ENCODE measurements around the gene EYA2. TPM values are rescaled to one million over a fixed set of nuclear protein-coding genes. Genes with fewer than 3 reads are reported as not detected.
"Not testable (repeated sequence)": the region's sequence is repeated elsewhere in the genome, so short reads cannot be mapped to it uniquely, and the experiment has no call there.

The EYA2 gene
- total RNA-seq, 1 donor from 2014 or later, result 8.1 TPM

GRCh38 chr20:47174456-47175243, 280.0 kb downstream of the EYA2 start:
- H3K4me1 ChIP-seq, result no peaks in the 10 kb centered on the region
- H3K36me3 ChIP-seq, result no peaks in the 10 kb centered on the region

GRCh38 chr20:47175493-47175892, 280.9 kb downstream of the EYA2 start:
- no peak overlapping the region for H3K27ac ChIP-seq
- intact Hi-C loops (cut with DNase I), result no loop called here
- no peaks in the 10 kb centered on the region for H3K27me3 ChIP-seq
- no peaks in the 10 kb centered on the region for H3K4me1 ChIP-seq
- no peak for DNase-seq (ENCODE audit: extremely low spot score in 2 of 2)
- no peaks in the 10 kb centered on the region for H3K36me3 ChIP-seq
- H3K4me3 ChIP-seq, result no peak overlapping the region
- TF ChIP-seq POLR2AphosphoS5 (IDR thresholded peaks at IDR 0.05; ENCODE audit: insufficient read depth in 1 of 2, low read depth in 1 of 2) (no peak), POLR2A (IDR thresholded peaks at IDR 0.05) (no peak), CTCF (IDR thresholded peaks at IDR 0.05) (no peak)
- H3K9me3 ChIP-seq, result no peaks in the 10 kb centered on the region

More at GRCh38 chr20:47174456-47175243, 280.0 kb downstream of the EYA2 start:
- no peak for DNase-seq (ENCODE audit: extremely low spot score in 2 of 2)
- Histone ChIP-seq H3K27me3 (no peaks in the 10 kb centered on the region), H3K4me3 (no peak overlapping the region), H3K9me3 (no peaks in the 10 kb centered on the region), H3K27ac (no peak overlapping the region)
- intact Hi-C loops (cut with DNase I), result no loop called here
- TF ChIP-seq CTCF (IDR thresholded peaks at IDR 0.05), result no peak
- TF ChIP-seq POLR2A (IDR thresholded peaks at IDR 0.05), result no peak
- no peak for TF ChIP-seq POLR2AphosphoS5 (IDR thresholded peaks at IDR 0.05; ENCODE audit: insufficient read depth in 1 of 2, low read depth in 1 of 2)

- H3K27me3 ChIP-seq; H3K4me3 ChIP-seq; H3K27ac ChIP-seq; H3K4me1 ChIP-seq; H3K36me3 ChIP-seq; intact Hi-C loops (cut with DNase I); DNase-seq (ENCODE audit: extremely low spot score in 2 of 2); H3K9me3 ChIP-seq: not testable (repeated sequence)
These were observed 281.6 kb downstream of the EYA2 start for GRCh38 chr20:47176217-47176616.

GRCh38 chr20:47178277-47178676, 283.6 kb downstream of the EYA2 start:
- Histone ChIP-seq H3K4me3 (no peak overlapping the region), H3K4me1 (no peaks in the 10 kb centered on the region), H3K27me3 (no peaks in the 10 kb centered on the region), H3K36me3 (no peaks in the 10 kb centered on the region), H3K27ac (no peak overlapping the region), H3K9me3 (no peaks in the 10 kb centered on the region)
- no peak for DNase-seq (ENCODE audit: extremely low spot score in 2 of 2)
- intact Hi-C loops (cut with DNase I), result no loop called here
- TF ChIP-seq POLR2A (IDR thresholded peaks at IDR 0.05), result no peak

- TF ChIP-seq POLR2A (IDR thresholded peaks at IDR 0.05) (no peak), POLR2AphosphoS5 (IDR thresholded peaks at IDR 0.05; ENCODE audit: insufficient read depth in 1 of 2, low read depth in 1 of 2) (no peak), CTCF (IDR thresholded peaks at IDR 0.05) (no peak)
- no peak for DNase-seq (ENCODE audit: extremely low spot score in 2 of 2)
- Histone ChIP-seq H3K4me1 (no peaks in the 10 kb centered on the region), H3K27me3 (no peaks in the 10 kb centered on the region), H3K27ac (no peak overlapping the region), H3K36me3 (no peaks in the 10 kb centered on the region), H3K4me3 (no peak overlapping the region), H3K9me3 (no peaks in the 10 kb centered on the region)
- intact Hi-C loops (cut with DNase I), result no loop called here
These were observed 284.2 kb downstream of the EYA2 start for GRCh38 chr20:47178851-47179250.

- H3K36me3 ChIP-seq, result no peaks in the 10 kb centered on the region
- no peaks in the 10 kb centered on the region for H3K27me3 ChIP-seq
- DNase-seq (ENCODE audit: extremely low spot score in 2 of 2), result no peak
- TF ChIP-seq POLR2A (IDR thresholded peaks at IDR 0.05) (no peak), POLR2AphosphoS5 (IDR thresholded peaks at IDR 0.05; ENCODE audit: insufficient read depth in 1 of 2, low read depth in 1 of 2) (no peak), CTCF (IDR thresholded peaks at IDR 0.05) (no peak)
- H3K9me3 ChIP-seq, result no peaks in the 10 kb centered on the region
- no peak overlapping the region for H3K27ac ChIP-seq
- H3K4me3 ChIP-seq, result no peak overlapping the region
- intact Hi-C loops (cut with DNase I), result no loop called here
- no peaks in the 10 kb centered on the region for H3K4me1 ChIP-seq
These were observed 284.6 kb downstream of the EYA2 start for GRCh38 chr20:47179267-47179666.
